HG03159 (cell line): Measurements from ENCODE around the gene RGS16.
A peak's percentile ranks its signal among the peaks of the same experiment; 100 is the strongest.

Source experiments
- ATAC-seq: cut with Tn5 transposase; IDR thresholded peaks from one replicate; pipeline ENCODE4 v1.9.1; 2021; ENCODE audit warnings: mild to moderate bottlenecking, moderate library complexity; ENCODE audit not compliant: unreplicated experiment

Gene RGS16

GRCh38 chr1:182610606-182611194 lies 6.5 kb upstream of the RGS16 start:
- no peak for ATAC-seq

GRCh38 chr1:182608845-182609610 lies 4.8 kb upstream of the RGS16 start:
- ATAC-seq = no peak

DNA sequence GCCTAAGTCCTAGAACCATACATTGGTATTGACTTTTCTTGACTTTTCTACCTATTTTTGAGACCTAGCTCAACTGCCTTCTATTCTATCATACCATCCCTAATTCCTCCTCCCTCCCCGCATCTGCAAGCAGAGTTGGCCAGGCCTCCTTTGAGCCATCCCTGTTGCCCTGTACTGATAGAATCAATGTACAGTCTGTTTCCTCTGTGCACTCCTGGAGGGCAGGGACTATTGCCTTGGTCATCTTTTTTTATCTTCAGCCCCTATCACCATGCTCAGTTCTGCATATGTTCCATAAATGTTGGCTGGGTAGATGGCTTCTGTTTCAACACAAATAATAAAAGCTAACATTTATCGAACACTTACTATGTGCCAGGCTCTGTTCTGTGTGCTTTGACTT lies 4.0 kb upstream of the RGS16 start:
- ATAC-seq = no peak

- no peak for ATAC-seq
Observed at GRCh38 chr1:182607566-182607965, 3.4 kb upstream of the RGS16 start.

- ATAC-seq = peak; percentile 5
Observed at GRCh38 chr1:182603646-182604174, 479 bp downstream of the RGS16 start.

- ATAC-seq = no peak
Observed at GRCh38 chr1:182602935-182603645, 1.1 kb downstream of the RGS16 start.

GRCh38 chr1:182601913-182602312 lies 2.3 kb downstream of the RGS16 start:
- no peak for ATAC-seq

- ATAC-seq = no peak
Observed at GRCh38 chr1:182601416-182601786, 2.8 kb downstream of the RGS16 start.

DNA sequence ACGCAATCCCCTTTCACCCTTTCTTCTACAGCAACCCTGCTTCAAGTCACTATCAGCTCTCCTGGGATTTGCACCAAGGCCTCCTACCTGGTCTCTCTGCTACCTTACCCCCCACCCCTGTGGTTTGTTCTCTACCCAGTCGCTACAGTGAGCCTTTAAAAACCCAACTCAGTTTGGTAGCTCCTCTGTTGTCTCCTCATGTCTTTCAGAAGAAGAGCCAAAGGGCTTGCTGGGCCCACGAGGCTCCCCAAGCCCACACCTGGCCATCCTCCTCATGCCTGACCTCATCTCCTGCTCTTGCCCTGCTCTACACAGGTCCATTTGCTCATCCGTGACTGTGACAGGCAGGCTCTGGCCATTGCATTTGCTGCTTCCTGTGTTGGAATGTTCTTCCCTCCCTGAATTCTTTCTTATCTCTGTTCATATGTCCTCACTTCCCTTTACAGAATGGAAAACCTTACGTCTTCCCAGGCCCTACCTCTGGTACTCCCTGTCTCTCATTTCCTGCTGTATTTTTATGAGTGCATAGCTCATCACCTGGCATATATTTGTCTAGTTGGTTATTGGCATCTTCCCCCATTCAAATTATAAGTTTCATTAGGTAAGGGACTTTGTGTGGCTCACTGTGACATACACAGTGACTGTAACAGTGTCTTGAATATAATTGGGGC lies 3.3 kb downstream of the RGS16 start:
- no peak for ATAC-seq

- ATAC-seq = no peak
Observed at GRCh38 chr1:182600036-182600713, 4.0 kb downstream of the RGS16 start.

DNA sequence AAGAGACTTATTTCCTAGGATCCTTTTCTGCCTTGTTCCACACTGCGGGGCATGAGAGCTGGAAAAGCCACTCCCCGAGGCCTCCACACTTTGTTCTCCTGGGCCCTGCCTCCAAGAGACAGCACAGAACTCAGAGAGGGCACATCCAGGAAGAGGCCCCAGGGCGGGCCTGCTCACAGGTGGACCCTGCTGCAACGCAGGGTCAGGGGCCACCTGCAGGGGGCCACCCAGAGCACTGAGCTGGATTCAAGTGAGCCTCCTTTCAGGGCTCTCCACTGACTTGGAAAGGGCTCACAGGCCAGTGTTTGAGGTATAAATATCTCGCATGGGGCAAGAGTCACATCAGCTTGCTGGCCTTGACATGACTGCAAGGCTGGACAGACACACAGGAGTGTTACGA lies 4.8 kb downstream of the RGS16 start:
- no peak for ATAC-seq

- ATAC-seq = no peak
Observed at GRCh38 chr1:182598296-182598695, 5.9 kb downstream of the RGS16 start.

- ATAC-seq = no peak
Observed at GRCh38 chr1:182596934-182597333, 7.3 kb downstream of the RGS16 start.

DNA sequence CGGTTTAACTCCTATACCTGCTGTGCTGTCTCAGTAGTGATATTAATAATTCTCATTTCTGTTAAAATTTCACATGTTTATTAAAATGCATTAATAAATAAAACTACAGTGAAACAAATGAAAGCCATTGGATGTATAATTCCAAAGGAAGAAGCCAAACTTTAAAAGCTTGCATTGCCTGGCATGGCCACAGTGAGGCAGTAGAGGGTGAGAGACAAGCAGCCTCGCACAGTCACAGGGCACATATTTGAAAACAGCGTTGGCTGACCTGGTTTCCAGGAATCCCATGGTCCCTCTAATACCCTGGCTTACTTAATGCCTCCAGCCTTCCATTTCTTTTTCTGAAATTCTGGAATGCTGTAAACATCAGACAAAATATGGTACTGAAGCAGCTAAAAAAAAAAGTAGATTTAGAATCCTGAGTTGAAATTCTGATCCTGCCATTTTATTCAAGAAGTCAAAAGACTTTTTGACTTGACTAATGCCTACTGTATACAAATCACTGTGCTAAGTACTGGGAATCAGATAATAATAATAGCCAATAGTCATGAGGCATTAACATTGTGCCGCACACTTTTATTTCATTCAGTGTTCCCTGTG lies 8.4 kb downstream of the RGS16 start:
- ATAC-seq = no peak

- no peak for ATAC-seq
Observed at GRCh38 chr1:182589931-182590330, 14.3 kb downstream of the RGS16 start.

DNA sequence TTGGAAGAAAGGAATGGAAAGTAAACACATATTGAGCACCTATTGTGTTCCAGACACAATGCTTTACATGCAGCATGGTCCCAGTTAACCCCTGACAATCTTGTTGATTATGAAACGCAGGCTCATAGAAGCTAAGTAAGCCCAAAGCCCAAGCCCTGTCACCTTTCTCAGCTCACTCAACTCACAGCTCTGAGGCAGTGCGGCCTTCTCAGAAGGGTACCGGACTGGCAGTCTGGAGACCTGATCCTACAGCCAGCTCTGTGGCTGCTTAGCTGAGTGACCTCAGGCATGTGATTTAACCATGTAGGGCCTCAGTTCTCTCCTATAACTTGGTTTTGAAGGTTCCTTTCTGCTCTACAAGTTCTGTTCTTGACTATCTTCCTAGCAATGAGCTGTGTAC lies 14.7 kb downstream of the RGS16 start:
- no peak for ATAC-seq

- ATAC-seq = peak; percentile 93
Observed at GRCh38 chr1:182588500-182589396, 15.4 kb downstream of the RGS16 start, which contains the start of gene RNASEL. TSS of gene RNASEL (minus strand) at chr1:182589256. CDS start at chr1:182586806, 2,450 bp downstream.

DNA sequence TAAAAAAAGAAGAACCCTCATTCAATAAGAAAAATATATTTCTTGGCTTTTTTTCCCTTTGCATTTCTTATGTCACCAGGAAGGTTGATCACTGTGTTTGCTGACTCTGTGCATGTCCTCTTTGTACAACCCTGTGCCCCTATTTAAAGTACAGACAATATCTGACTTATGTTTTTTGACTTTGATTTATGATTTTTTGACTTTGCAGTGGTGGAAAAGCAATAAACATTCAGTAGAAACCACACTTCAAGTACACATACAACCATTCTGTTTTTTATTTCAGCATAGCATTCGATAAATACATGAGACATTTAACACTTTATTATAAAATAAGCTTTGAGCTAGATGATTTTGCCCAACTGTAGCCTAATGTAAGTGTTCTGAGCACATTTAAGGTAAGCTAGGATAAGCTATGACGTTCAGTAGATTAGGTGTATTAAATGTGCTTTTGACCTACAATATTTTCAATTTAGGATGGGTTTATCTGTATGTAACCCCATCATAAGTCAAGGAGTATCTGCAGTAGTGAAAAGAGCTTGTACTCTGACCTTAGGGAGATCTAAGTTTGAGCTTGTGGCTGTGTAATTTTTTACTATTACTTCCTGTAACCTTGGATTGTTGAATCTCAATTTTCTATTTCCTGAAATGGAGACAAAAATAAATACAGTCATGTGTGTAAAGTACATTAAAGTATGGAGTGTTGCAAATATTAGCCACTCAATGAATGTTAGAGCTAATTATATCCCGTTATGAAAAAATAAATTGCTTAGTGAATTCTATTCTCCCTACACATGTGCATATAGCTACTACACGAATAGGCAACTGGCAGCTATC lies 16.3 kb downstream of the RGS16 start:
- ATAC-seq = no peak
